CD4-positive, alpha-beta T cell treated with Interleukin-21 for 1 hour (primary cell): ENCODE data around the gene LMOD3.

ENCODE experiments used
- DNase-seq: peaks from one replicate; pipeline ENCODE4 v3.0.0-alpha.2; 2020

LMOD3 gene

GRCh38 chr3:69088063-69088462 is 34.3 kb downstream of the LMOD3 start:
- no peak for DNase-seq

GRCh38 chr3:69087030-69087791 is 35.2 kb downstream of the LMOD3 start:
- no peak for DNase-seq

- peak; percentile 63 for DNase-seq
These were observed 36.3 kb downstream of the LMOD3 start for GRCh38 chr3:69085833-69086722.

- no peak for DNase-seq
These were observed 37.1 kb downstream of the LMOD3 start for GRCh38 chr3:69085168-69085832.

- peak; percentile 94 for DNase-seq
These were observed 37.8 kb downstream of the LMOD3 start, which contains the start of gene ARL6IP5 for GRCh38 chr3:69084326-69085167. ARL6IP5 (plus strand) TSS chr3:69084937; CDS start chr3:69085048, 111 bp downstream.

- peak; percentile 87 for DNase-seq
These were observed 39.6 kb downstream of the LMOD3 start for GRCh38 chr3:69082805-69083204.

GRCh38 chr3:69082361-69082760 is 40.0 kb downstream of the LMOD3 start:
- no peak for DNase-seq

GRCh38 chr3:69081583-69082262 is 40.7 kb downstream of the LMOD3 start:
- DNase-seq, result no peak

- DNase-seq, result peak; percentile 92
These were observed 42.0 kb downstream of the LMOD3 start, which contains the start of gene UBA3 for GRCh38 chr3:69080233-69080920. UBA3 (minus strand) TSS chr3:69080365; CDS start chr3:69080353, 12 bp downstream.

GRCh38 chr3:69079269-69080159 is 42.9 kb downstream of the LMOD3 start:
- no peak for DNase-seq

- DNase-seq, result no peak
These were observed 49.5 kb downstream of the LMOD3 start for GRCh38 chr3:69072928-69073327.

- no peak for DNase-seq
These were observed 56.3 kb downstream of the LMOD3 start for GRCh38 chr3:69066121-69066520.

- DNase-seq, result peak; percentile 54
These were observed 57.0 kb downstream of the LMOD3 start for GRCh38 chr3:69065318-69065964.

- DNase-seq, result peak; percentile 44
These were observed 58.8 kb downstream of the LMOD3 start for GRCh38 chr3:69063636-69064035.

GRCh38 chr3:69059688-69060087 is 62.7 kb downstream of the LMOD3 start:
- no peak for DNase-seq

GRCh38 chr3:69058947-69059224 is 63.5 kb downstream of the LMOD3 start:
- DNase-seq, result no peak

GRCh38 chr3:69058180-69058946 is 64.0 kb downstream of the LMOD3 start:
- peak; percentile 48 for DNase-seq
